C4-2B (cell line): ENCODE data around the gene SP2.

ENCODE experiments used
- ZFX ChIP-seq: fragments of 450-650 bp; IDR thresholded peaks from 2 replicates; pipeline ENCODE4 v1.6.1; 2017
- TF ChIP-seq, protein P1 (sequence below): fragments of 450-650 bp; conservative IDR thresholded peaks from 2 replicates; pipeline ENCODE4 v1.5.1; 2017; ENCODE audit warnings: mild to moderate bottlenecking

- TF ChIP-seq, protein P1, sequence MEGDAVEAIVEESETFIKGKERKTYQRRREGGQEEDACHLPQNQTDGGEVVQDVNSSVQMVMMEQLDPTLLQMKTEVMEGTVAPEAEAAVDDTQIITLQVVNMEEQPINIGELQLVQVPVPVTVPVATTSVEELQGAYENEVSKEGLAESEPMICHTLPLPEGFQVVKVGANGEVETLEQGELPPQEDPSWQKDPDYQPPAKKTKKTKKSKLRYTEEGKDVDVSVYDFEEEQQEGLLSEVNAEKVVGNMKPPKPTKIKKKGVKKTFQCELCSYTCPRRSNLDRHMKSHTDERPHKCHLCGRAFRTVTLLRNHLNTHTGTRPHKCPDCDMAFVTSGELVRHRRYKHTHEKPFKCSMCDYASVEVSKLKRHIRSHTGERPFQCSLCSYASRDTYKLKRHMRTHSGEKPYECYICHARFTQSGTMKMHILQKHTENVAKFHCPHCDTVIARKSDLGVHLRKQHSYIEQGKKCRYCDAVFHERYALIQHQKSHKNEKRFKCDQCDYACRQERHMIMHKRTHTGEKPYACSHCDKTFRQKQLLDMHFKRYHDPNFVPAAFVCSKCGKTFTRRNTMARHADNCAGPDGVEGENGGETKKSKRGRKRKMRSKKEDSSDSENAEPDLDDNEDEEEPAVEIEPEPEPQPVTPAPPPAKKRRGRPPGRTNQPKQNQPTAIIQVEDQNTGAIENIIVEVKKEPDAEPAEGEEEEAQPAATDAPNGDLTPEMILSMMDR: no peak
- no peak for TF ChIP-seq ZFX
These were observed 7.7 kb upstream of the SP2 start for GRCh38 chr17:47888293-47888692.
